Muscle layer of duodenum (tissue), 2 donors: ENCODE measurements around the gene CD70.
"Not testable (repeated sequence)": the region's sequence is repeated elsewhere in the genome, so short reads cannot be mapped to it uniquely, and the experiment has no call there.

ENCODE experiments used
- H3K27ac ChIP-seq: one replicate; pipeline ENCODE4 v1.7.0; 2013; ENCODE audit warnings: mild to moderate bottlenecking, low read length
- H3K27me3 ChIP-seq: one replicate; pipeline ENCODE4 v1.7.0; 2013; ENCODE audit warnings: low read depth, mild to moderate bottlenecking, control low read depth, low read length
- H3K36me3 ChIP-seq, 2 donors: one replicate each; pipeline ENCODE4 v1.7.0; 2013; ENCODE audit warnings: low read length in 2 of 2, control low read depth in 1 of 2, mild to moderate bottlenecking in 1 of 2; ENCODE audit not compliant: insufficient read depth in 2 of 2, control insufficient read depth in 1 of 2
- H3K4me1 ChIP-seq, 2 donors: one replicate each; pipeline ENCODE4 v1.7.0; 2013; ENCODE audit warnings: low read length in 2 of 2, mild to moderate bottlenecking in 2 of 2, control low read depth in 1 of 2, moderate library complexity in 1 of 2; ENCODE audit not compliant: insufficient read depth in 2 of 2, control insufficient read depth in 1 of 2
- H3K4me3 ChIP-seq, 2 donors: one replicate each; pipeline ENCODE4 v1.7.0; 2013; ENCODE audit warnings: low read length in 2 of 2, low read depth in 1 of 2, mild to moderate bottlenecking in 1 of 2
- H3K9me3 ChIP-seq, 2 donors: one replicate each; pipeline ENCODE4 v1.7.0; 2013; ENCODE audit warnings: low read length in 2 of 2, control low read depth in 1 of 2, mild to moderate bottlenecking in 1 of 2; ENCODE audit not compliant: control insufficient read depth in 1 of 2
- donor health status: healthy.

CD70 gene

DNA sequence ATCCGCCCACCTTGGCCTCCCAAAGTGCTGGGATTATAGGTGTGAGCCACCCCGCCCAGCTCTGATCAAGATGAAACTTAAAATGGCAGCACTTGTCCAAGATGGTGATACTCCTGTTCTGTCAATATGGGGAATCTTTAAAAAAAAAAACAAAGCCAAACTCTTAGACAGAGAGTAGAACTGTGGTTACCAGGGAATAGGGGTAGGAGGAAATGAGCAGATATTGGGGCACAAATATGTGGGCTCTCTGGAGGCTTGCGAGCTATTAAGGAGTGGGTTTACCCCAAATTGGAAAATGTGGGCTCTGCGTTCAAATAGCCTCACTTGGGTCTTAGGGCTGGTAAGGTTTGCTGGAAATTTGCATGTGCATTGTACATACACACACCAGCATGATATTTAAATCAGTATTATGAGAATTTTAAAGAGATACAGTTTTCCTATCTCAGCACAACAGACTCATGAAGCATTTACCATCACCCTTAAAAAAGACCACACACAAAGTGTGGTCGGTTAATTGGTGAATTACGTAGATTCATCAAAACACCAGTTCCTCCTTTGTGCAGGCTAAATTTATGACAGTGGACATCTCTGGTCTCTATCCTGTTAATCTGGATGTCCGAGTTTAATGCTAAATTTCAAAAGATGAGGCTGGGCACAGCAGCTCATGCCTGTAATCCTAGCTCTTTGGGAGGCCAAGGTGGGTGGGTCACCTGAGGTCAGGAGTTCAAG, 11.3 kb downstream of the CD70 start:
- Histone ChIP-seq H3K27ac (no peak overlapping the region), H3K4me1 (no peaks in the 10 kb centered on the region), H3K27me3 (no peaks in the 10 kb centered on the region), H3K4me3 (no peak overlapping the region), H3K36me3 (no peaks in the 10 kb centered on the region), H3K9me3 (no peaks in the 10 kb centered on the region)

GRCh38 chr19:6577476-6578125, 13.3 kb downstream of the CD70 start:
- H3K36me3 ChIP-seq, result no peaks in the 10 kb centered on the region
- no peaks in the 10 kb centered on the region for H3K27me3 ChIP-seq
- H3K27ac ChIP-seq, result no peak overlapping the region
- no peaks in the 10 kb centered on the region for H3K4me1 ChIP-seq
- H3K9me3 ChIP-seq, result no peaks in the 10 kb centered on the region
- H3K4me3 ChIP-seq, result no peak overlapping the region

GRCh38 chr19:6576869-6577475, 14.0 kb downstream of the CD70 start:
- H3K4me3 ChIP-seq, result no peak overlapping the region
- no peaks in the 10 kb centered on the region for H3K36me3 ChIP-seq
- H3K27ac ChIP-seq, result no peak overlapping the region
- H3K4me1 ChIP-seq, result no peaks in the 10 kb centered on the region
- no peaks in the 10 kb centered on the region for H3K27me3 ChIP-seq
- peaks cover 0 to 3% of the 10 kb centered on the region in 2 donors for H3K9me3 ChIP-seq

- H3K36me3 ChIP-seq, result no peaks in the 10 kb centered on the region
- H3K9me3 ChIP-seq, result peaks cover 0 to 3% of the 10 kb centered on the region in 2 donors
- H3K4me1 ChIP-seq, result no peaks in the 10 kb centered on the region
- no peaks in the 10 kb centered on the region for H3K27me3 ChIP-seq
- no peak overlapping the region for H3K4me3 ChIP-seq
- H3K27ac ChIP-seq, result no peak overlapping the region
Measured at GRCh38 chr19:6573350-6573749, 17.6 kb downstream of the CD70 start.

DNA sequence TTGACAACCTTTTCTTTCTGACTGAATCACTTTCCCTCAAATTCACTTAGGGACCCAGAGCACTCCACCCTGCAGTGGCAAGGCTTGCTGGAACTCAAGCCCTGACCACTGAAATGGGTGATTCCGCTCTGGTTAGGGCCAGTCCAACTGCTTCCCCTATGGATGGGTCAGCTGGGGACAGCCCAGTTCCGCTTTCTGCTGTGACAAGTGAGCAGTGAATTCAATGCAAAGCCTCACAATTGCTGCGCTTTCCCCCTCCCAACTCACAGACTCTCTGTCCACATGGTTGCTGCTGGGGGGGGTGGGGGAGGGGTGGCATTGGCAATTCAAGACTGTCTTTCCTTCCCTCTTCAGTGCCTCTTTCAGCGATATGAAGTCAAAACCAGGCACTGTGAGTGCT, 18.7 kb downstream of the CD70 start:
- no peak overlapping the region for H3K27ac ChIP-seq
- peaks cover 0 to 3% of the 10 kb centered on the region in 2 donors for H3K9me3 ChIP-seq
- H3K4me3 ChIP-seq, result no peak overlapping the region
- H3K36me3 ChIP-seq, result no peaks in the 10 kb centered on the region
- H3K27me3 ChIP-seq, result no peaks in the 10 kb centered on the region
- H3K4me1 ChIP-seq, result no peaks in the 10 kb centered on the region

GRCh38 chr19:6571167-6571566, 19.8 kb downstream of the CD70 start:
- no peaks in the 10 kb centered on the region for H3K27me3 ChIP-seq
- no peak overlapping the region for H3K27ac ChIP-seq
- no peak overlapping the region for H3K4me3 ChIP-seq
- H3K9me3 ChIP-seq, result peaks cover 0 to 3% of the 10 kb centered on the region in 2 donors
- H3K36me3 ChIP-seq, result no peaks in the 10 kb centered on the region
- H3K4me1 ChIP-seq, result no peaks in the 10 kb centered on the region

DNA sequence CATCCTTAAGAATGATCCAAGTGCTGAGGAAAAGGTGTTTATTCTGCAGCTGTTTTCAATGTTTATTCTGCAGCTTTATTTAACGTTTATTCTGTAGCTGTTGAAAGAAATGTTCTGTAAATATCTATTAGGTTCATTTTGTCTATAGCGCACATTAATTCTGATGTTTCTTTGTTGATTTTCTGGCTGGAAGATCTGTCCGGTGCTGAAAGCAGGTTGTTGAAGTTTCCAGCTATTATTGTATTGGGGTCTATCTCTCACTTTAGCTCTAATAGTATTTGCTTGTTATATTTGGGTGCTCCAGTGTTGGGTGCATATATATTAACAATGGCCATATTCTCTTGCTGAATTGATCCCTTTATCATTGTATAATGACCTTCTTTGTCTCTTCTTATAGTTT, 20.2 kb downstream of the CD70 start:
- Histone ChIP-seq H3K27ac (no peak overlapping the region), H3K9me3 (peaks cover 0 to 3% of the 10 kb centered on the region in 2 donors), H3K4me1 (no peaks in the 10 kb centered on the region), H3K36me3 (no peaks in the 10 kb centered on the region), H3K4me3 (no peak overlapping the region), H3K27me3 (no peaks in the 10 kb centered on the region)

DNA sequence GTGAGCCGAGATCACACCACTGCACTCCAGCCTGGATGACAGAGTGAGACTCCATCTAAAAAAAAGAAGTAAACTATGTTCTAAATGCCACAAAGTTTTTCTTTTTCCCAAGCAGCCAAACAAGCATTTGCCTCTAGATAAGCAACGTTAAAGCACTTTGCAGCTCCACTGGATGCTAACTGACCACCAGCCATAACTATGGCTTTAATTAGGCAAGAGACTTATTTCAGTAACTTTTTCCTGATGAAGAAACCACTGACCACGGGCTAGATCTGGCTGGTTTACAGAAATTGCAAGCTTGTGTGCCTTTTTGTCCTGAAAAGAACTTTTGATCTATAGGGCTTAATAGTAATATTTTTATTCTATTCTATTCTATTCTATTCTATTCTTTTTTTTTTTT, 22.1 kb downstream of the CD70 start:
- H3K36me3 ChIP-seq, result no peaks in the 10 kb centered on the region
- H3K9me3 ChIP-seq, result peaks cover 0 to 12% of the 10 kb centered on the region in 2 donors
- H3K27me3 ChIP-seq, result no peaks in the 10 kb centered on the region
- no peak overlapping the region for H3K27ac ChIP-seq
- H3K4me1 ChIP-seq, result no peaks in the 10 kb centered on the region
- no peak overlapping the region for H3K4me3 ChIP-seq

GRCh38 chr19:6568010-6568526, 22.9 kb downstream of the CD70 start:
- Histone ChIP-seq H3K27me3 (no peaks in the 10 kb centered on the region), H3K4me3 (no peak overlapping the region), H3K4me1 (no peaks in the 10 kb centered on the region)

GRCh38 chr19:6566727-6567126, 24.2 kb downstream of the CD70 start:
- not testable (repeated sequence) for H3K27ac ChIP-seq, H3K36me3 ChIP-seq, H3K27me3 ChIP-seq, H3K4me1 ChIP-seq, H3K4me3 ChIP-seq
- peaks cover 0 to 12% of the 10 kb centered on the region in 2 donors for H3K9me3 ChIP-seq

More at GRCh38 chr19:6568010-6568526, 22.9 kb downstream of the CD70 start:
- Histone ChIP-seq H3K27ac (no peak overlapping the region), H3K9me3 (peaks cover 0 to 15% of the 10 kb centered on the region in 2 donors), H3K36me3 (no peaks in the 10 kb centered on the region)

- H3K9me3 ChIP-seq, result peaks cover 0 to 12% of the 10 kb centered on the region in 2 donors
Measured at GRCh38 chr19:6564393-6564792, 26.6 kb downstream of the CD70 start.

More at GRCh38 chr19:6564393-6564792, 26.6 kb downstream of the CD70 start:
- no peaks in the 10 kb centered on the region for H3K4me1 ChIP-seq
- no peaks in the 10 kb centered on the region for H3K27me3 ChIP-seq
- H3K4me3 ChIP-seq, result no peak overlapping the region
- H3K27ac ChIP-seq, result no peak overlapping the region
- no peaks in the 10 kb centered on the region for H3K36me3 ChIP-seq
